Umbilical cord (tissue), 1 donor: Measurements from ENCODE around the gene FAHD1. TPM values are rescaled to one million over a fixed set of nuclear protein-coding genes. Genes with fewer than 3 reads are reported as not detected.

Experiments used
- total RNA-seq: library from RNA; depleted of rRNA; stranded (reverse); fragments of >200 nt; gene quantifications from one replicate; pipeline ENCODE4 v1.2.3, GENCODE V29; 2014; ENCODE audit warnings: low replicate concordance; ENCODE audit not compliant: insufficient read depth

Gene FAHD1
- total RNA-seq, 1 donor from 2014 or later = 36.1 TPM

Other genes starting within 250 kb of the FAHD1 start
- gene IFT140, start 215.1 kb upstream of the FAHD1 start, total RNA-seq = 17.1 TPM
- gene CRAMP1, start 214.8 kb upstream of the FAHD1 start, total RNA-seq = 6.0 TPM
- gene JPT2, start 148.9 kb upstream of the FAHD1 start, total RNA-seq = 37.8 TPM
- 60.2 TPM for gene MAPK8IP3, start 121.0 kb upstream of the FAHD1 start, total RNA-seq
- 33.0 TPM for gene NME3, start 55.7 kb upstream of the FAHD1 start, total RNA-seq
- gene EME2, start 54.4 kb upstream of the FAHD1 start, total RNA-seq = 7.2 TPM
- 26.5 TPM for gene MRPS34, start 54.1 kb upstream of the FAHD1 start, total RNA-seq
- 37.6 TPM for gene SPSB3, start 44.6 kb upstream of the FAHD1 start, total RNA-seq
- gene NUBP2, start 44.2 kb upstream of the FAHD1 start, total RNA-seq = 73.7 TPM
- 0.96 TPM for gene IGFALS, start 33.5 kb upstream of the FAHD1 start, total RNA-seq
- gene HAGH, start 381 bp upstream of the FAHD1 start, total RNA-seq = 34.4 TPM
- gene MEIOB, start 45.0 kb downstream of the FAHD1 start, total RNA-seq = not detected
- gene HS3ST6, start 91.2 kb downstream of the FAHD1 start, total RNA-seq = not detected
- 2.2 TPM for gene MSRB1, start 116.0 kb downstream of the FAHD1 start, total RNA-seq
- not detected for gene RPL3L, start 127.5 kb downstream of the FAHD1 start, total RNA-seq
- 111 TPM for gene NDUFB10, start 132.3 kb downstream of the FAHD1 start, total RNA-seq
- 1,669 TPM for gene RPS2, start 137.6 kb downstream of the FAHD1 start, total RNA-seq
- gene RNF151, start 139.7 kb downstream of the FAHD1 start, total RNA-seq = not detected
- 10.4 TPM for gene TBL3, start 144.8 kb downstream of the FAHD1 start, total RNA-seq
- not detected for gene NOXO1, start 154.3 kb downstream of the FAHD1 start, total RNA-seq
- gene GFER, start 157.0 kb downstream of the FAHD1 start, total RNA-seq = 12.0 TPM
- gene SYNGR3, start 162.8 kb downstream of the FAHD1 start, total RNA-seq = 2.4 TPM
- gene ZNF598, start 182.6 kb downstream of the FAHD1 start, total RNA-seq = 4.8 TPM
- gene NPW, start 192.6 kb downstream of the FAHD1 start, total RNA-seq = not detected
- 30.3 TPM for gene NHERF2, start 199.7 kb downstream of the FAHD1 start, total RNA-seq
- 10.4 TPM for gene NTHL1, start 220.6 kb downstream of the FAHD1 start, total RNA-seq
- 50.1 TPM for gene TSC2, start 220.8 kb downstream of the FAHD1 start, total RNA-seq